ENCODE measurements around the gene DPAGT1.
"Not testable (repeated sequence)": the region's sequence is repeated elsewhere in the genome, so short reads cannot be mapped to it uniquely, and the experiment has no call there.

Gene DPAGT1

DNA sequence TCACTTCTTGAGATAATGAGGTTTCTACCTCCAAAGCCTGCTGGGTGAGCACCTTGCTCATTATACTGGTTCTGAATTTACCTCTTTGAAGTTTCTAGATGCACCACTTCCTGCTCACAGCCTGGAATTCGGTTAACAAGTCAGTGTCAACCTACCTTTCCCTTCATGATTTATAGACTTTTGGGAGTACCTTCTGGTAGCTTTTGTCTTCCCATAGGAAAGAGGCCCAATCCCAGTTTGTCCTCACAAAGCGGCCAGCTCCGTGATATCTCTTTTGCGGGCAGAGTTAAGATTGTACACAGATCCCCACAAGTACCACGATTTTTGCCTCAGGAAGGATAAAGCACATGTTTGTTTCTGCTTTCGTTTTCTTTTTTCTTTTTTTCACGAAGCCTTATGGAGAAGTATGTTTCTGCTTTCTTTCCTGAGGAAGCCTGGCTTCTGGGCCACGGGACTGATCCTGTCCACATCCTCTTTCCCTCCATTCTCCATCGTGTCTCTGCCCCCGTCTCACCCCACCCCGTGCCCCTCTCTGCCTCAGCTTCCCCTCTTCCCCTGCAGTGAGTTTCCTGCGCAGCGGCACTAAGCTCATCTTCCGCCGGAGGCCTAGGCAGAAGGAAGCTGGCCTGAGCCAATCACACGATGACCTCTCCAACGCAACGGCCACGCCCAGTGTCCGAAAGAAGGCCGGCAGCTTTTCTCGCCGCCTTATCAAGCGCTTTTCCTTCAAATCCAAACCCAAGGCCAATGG lies 14.0 kb upstream of the DPAGT1 start:
- DNase-seq = no peak

DNA sequence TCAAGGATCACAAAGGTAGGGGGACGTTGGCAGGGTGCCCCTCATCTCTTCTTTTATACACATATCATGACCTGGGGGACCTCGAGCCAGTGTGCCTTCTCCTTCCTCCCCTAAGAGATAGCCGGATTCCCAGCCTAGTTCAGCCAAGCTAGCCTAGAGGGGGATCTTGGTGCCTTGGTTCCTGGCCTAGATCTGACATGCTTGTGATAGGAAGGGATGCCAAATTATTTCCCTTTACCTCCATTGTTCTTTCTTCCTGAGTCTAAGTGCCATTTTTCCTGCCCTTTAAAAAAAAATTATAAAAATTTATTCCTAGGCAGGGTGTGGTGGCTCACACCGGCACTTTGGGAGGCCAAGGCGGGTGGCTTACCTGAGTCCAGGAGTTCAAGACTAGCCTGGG lies 12.7 kb upstream of the DPAGT1 start:
- no peak for DNase-seq

DNA sequence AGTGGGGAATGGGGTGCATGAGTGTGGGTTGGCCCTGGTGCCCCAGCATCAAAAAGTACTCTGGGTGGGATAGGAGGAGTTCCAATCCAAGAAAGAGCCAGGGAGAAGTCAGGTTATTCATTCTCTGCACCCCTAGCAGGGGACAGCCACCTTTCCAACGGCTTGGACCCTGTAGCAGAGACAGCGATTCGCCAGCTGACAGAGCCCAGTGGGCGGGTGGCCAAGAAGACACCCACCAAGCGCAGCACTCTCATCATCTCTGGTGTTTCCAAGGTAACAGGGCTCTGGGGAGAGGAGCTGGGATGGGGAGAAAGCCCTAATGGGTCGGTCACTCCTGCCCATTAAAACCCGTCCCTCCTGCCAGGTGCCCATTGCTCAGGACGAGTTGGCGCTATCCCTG lies 12.1 kb upstream of the DPAGT1 start:
- DNase-seq = no peak

DNA sequence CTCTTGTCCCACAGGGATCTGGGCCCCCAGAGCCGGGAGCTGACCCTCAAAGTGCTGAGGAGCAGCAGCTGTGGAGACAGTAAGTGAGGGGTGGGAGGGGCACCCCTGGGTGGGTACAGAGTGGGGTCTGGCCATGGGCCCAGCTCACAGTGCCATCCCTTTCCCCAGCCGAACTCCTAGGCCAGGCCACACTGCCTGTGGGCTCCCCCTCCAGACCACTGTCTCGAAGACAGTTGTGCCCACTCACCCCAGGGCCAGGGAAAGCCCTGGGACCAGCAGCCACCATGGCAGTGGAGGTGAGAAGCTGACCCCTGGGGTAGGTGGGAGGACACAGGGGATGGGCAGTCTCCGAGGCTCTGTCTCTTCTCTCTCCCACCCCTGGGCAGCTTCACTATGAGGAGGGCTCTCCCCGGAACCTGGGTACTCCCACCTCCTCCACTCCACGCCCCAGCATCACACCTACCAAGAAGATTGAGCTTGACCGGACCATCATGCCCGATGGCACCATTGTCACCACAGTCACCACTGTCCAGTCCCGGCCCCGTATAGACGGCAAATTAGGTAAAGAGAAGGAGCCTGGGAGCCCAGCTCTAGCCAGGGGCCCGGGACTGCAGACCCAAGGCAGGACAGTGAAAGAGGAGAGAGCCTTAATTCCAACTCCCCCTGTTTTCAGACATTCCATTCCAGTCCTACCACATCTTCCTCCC lies 10.8 kb upstream of the DPAGT1 start:
- DNase-seq = no peak

DNA sequence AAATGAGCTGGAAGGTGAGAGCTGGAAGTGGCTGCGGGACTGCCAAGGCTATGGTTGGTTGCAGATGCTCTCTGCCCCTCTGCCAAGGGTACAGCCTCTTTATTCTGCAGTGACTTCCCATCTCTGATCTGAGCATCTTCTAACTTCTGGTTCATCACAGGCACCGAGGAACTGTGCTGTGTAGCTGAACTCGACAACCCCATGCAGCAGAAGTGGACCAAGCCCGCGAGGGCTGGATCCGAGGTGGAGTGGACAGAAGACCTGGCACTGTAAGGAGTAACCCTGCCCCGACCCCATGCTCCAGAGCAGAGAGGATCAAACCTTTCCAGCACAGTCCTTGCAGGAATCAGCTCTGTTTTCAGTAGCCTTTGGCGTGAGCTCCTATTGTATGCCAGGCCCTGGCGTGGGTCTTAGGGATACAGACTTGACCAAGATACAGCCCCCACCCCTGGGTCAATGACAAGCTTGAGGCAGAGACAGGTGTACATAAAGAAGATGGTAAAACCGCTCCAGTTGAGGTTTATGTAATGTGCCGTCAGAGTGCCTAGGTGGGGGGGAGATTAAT lies 9.8 kb upstream of the DPAGT1 start:
- DNase-seq = no peak

DNA sequence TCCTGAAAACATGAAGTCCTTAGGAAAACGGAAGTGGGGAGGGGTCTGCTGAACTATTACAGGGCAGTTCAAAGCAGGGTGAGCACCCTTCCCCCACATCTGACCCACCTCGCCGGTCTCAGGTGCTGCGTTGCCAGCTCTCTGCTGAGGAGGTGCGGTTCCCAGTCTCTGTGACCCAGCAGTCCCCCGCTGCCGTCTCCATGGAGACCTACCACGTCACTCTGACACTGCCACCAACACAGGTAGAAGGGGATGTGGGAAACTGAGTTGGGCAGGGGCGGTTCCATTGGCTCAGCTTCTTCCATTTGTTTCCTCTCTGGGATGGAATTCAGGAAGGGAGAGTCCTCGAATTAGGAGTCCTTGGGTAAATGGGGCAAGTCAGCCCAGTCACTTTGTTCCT lies 8.8 kb upstream of the DPAGT1 start:
- no peak for DNase-seq

DNA sequence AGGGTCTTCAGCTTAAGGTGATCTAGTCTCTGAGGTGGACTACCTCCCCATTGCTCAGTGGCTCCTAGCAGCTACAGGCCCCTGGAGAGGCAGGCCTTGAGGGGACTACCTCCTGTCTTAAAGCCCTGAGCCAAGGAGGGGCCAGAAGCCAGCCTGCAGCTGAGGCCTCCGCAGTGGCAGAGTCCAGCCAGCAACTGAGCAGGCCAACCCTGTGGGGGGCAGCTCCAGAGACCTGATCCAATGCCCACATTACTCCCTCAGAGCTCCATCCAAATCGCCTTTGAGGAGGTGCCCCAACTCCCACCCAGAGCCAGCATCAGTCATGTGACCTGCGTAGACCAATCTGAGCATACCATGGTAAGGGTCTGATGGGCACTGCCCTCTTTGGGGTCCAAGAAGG lies 8.2 kb upstream of the DPAGT1 start:
- no peak for DNase-seq

DNA sequence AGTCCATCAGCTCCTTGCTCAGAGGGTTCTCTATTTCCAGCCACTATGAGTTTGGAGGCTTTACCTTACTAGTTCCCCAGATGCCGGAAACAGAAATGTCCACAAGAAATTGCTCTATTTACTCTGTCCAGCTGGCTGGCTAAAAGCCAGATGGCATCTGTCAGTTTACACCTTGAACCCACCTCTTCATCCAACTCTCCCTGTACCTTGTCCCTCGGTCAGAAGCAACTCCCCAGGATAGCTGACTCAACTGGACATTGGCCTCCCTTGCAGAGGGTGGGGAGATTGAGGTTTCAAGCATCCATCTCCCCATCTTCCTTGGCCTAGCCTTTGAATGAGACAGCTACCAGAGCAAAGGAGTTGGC lies 7.2 kb upstream of the DPAGT1 start:
- no peak for DNase-seq

DNA sequence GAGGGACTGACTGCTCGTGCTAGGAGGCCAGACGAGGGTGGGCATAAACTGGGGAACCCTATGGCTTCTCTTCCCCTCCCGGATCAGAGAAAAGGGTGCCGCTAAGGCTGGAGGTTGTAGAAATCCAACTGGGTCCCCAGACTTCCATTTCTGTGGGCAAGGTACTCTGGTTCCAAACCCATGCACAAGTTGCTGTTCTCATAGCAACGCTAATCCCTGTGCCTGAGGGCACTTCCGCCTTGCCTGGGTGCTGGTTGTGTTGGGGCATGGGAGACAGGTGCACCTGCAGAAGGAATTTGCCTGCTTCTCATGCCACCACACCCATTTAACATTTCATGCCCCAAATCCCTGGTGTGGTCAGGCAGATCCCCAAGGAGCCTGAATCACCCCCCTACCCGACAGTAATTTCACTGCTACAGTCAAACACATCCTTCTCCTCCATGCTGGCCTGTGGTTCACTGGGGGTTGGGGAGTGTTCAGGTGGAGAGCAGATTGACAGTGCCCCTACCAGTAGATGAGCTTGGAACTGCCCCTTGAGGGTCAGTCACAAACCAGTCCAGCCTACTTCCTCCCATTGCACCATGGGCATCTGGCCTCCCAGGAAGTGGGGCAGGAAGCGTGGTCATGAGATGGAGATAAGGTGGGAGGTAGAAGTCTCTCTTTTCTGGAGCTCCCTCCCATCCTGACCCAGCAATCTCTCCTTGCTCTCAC lies 6.6 kb upstream of the DPAGT1 start:
- no peak for DNase-seq

DNA sequence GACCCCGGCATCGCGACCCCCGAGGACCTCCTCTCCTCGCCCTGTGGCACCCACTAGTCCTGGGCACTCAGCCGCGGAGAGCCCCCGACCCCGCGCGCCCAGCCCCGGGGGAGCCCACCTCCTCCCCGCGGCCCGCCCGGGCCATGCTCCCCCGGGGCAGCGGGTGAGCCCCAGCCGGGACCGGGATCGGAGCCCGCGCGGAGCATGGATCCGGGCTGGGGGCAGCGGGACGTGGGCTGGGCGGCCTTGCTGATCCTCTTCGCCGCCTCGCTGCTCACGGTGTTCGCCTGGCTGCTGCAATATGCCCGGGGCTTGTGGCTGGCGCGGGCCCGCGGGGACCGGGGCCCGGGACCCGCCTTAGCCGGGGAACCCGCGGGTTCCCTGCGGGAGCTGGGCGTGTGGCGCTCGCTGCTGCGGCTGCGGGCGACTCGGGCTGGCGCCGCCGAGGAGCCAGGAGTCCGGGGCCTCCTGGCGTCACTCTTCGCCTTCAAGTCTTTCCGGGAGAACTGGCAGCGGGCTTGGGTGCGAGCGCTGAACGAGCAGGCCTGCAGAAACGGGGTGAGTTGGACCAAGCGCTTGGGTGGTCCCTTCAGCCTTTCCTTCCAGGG lies 6.0 kb upstream of the DPAGT1 start:
- DNase-seq = no peak

DNA sequence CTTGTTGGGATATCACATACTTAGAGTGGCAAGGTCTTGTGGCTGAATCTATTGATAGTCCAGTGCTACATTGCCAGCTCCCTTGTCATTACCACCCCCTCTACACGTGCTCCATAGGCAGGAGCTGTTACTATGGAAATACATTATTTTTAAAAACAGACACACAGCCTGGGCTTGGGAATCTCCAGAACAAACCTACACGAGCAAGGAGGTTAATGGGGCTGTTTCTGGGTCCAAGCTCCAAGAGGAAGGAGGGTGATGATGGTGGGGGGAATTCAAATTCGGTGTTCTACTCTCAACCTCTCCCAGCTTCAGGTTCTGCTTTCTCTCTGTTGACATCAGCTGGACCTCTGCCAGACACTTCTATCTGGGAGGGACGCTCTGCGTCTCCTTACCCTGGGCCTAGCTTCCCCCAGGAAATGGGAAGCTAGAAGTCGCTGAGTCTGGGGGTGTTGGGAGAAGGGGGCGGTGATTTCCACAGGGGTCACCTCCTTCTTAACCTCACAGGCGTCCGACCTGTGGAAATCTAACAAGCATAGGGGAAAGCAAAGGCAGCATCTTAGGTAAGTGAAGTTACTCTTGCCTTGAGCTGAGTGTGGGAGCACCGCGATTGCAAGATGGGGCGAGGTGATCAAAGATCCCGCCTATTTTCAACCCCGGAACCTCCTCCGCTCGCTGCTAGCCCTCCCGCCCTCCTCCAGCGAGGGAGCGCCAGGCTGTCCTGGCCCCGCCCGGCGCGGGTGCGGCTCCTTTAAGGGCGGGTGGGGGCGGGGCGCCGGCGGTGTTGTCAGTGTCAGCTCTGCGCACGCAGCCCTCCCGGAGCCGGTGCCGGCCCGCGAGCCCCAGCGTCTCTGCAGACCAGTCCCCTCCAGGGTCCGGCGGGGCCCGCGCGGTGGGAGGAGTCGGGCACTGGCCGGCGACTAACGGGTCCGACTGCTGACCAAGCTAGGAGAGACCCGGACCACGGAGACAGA lies 5.2 kb upstream of the DPAGT1 start, which contains the start of gene C2CD2L:
C2CD2L (plus strand) TSS at position 781 of the 974 bp plus-strand sequence. CDS start 398 bp downstream, outside the sequence.
- peak; percentile 69 for DNase-seq

DNA sequence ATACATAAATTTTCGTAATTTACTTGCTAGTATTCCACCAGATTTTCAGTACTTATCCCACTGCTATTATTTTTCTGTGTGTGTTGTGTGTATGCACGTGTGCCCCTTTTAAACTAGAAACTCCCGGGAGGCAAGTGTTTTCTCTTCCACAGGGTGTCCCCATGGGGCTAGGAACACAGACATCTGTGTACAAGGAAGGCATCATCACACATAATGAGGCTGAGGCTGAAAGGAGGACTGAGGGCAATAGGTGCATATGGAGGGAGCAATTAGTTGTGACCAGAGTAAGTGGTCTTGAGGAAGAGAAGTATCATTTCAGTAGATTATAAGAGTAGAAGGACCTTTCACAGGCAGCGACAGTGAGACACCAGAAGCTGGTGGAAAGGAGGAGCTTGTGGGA lies 2.1 kb upstream of the DPAGT1 start:
- no peak for DNase-seq

DNA sequence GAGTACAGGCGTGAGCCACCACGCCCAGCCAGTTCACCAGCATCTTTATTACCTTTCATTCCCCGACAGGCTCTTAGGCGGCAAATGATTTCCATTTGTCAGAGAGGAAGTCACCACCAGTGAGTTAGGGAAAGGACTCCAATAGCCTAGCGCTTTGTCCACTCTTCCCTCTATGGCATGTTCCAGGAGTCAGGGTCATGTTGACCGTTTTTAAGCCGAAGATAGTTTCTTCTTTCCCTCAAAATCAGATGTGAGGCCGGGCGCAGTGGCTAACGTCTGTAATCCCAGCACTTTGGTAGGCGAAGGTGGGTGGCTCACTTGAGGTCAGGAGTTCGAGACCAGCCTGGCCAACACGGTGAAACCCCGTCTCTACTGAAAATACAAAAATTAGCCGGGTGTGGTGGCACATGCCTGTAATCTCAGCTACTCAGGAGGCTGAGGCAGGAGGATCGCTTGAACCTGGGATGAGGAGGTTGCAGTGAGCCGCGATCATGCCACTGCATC lies 1.6 kb upstream of the DPAGT1 start:
- DNase-seq = not testable (repeated sequence)

DNA sequence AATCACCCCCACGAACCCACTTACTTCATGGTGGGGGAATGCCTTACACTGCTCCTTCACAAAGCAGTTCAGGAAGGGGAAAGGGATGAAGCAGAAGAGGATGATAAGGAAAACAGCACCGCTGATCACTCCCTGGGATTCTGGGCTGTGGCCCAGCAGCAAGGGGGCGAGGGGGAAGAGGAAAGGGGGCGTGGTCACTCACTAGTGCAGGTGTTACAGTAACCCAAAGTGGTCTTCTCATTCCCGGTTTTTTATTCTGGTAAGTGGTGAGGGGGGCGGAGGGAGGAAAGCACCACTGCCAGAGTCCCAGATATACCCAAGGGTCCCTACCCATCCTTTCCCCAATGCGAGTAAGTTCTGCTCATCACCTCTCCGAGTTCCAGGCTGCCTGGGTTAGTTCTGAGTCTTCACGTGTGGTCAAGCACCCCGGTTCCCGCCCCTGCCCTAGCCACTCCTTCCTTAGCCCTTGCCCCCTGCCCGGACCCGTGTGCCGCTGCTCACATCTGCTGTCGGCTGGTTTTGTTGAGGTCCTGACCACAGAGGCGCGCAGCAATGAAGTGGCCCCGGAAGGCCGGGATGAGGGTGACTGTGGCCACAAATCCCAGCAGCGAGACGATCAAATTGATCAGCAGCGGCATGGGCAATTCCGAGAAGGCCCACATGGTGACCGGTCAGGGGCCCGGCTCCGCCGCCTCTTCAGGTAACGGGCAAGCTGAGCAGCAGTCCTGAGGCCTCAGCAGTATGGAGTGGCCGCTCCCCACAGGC lies 477 bp downstream of the DPAGT1 start:
- DNase-seq = no peak

DNA sequence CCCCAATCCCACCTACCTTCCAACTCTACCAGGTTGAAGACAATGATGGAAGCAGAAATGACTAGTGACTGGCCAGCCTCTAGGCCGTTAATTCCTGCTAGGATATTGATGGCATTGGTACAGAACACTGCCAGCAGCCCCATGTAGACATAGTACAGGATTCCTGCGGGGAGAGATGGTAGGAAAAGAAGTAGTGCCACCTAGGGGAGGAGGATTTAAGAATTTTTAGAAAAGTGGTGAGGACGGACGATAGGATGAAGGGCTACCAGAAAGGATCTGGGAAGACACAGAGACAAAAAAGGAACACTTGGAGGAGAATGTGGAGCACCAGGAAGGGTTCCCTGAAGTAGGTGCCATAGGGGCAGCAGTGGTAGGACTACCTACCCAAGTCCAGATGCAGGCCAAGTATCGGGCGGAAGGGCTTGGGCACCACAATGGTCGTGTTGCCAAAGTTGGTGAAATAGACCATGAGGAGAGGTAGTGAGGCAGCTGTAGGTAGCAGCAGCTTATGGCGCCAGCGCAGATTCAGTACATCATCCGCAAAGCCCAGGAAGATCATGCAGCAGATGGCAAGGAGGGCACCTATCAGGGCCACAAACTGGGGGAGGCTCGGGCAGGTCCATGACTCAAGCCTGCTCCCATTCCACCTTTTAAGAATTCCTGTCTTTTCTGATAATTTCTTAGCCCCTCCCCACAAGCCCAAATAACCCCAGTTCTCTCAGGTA lies 1.2 kb downstream of the DPAGT1 start:
- peak; percentile 32 for DNase-seq

DNA sequence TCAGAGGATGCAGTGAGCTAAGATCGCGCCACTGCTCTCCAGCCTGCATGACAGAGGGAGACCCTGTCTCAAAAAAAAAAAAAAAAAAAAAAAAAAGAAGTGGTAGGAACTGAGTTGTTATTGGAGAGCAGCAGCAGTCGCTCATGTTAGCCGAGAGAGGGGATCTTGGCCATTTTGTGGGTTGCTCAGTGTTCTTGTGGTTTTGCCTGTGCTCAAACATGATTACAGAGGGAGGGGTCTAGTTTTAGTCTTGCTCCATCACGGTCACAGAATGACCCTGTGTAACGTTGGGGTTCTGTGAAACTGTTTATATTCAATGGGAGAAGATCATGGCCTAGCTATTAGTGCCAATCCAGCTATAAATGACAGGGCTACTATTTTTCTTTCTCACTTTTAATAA lies 1.9 kb downstream of the DPAGT1 start:
- no peak for DNase-seq

DNA sequence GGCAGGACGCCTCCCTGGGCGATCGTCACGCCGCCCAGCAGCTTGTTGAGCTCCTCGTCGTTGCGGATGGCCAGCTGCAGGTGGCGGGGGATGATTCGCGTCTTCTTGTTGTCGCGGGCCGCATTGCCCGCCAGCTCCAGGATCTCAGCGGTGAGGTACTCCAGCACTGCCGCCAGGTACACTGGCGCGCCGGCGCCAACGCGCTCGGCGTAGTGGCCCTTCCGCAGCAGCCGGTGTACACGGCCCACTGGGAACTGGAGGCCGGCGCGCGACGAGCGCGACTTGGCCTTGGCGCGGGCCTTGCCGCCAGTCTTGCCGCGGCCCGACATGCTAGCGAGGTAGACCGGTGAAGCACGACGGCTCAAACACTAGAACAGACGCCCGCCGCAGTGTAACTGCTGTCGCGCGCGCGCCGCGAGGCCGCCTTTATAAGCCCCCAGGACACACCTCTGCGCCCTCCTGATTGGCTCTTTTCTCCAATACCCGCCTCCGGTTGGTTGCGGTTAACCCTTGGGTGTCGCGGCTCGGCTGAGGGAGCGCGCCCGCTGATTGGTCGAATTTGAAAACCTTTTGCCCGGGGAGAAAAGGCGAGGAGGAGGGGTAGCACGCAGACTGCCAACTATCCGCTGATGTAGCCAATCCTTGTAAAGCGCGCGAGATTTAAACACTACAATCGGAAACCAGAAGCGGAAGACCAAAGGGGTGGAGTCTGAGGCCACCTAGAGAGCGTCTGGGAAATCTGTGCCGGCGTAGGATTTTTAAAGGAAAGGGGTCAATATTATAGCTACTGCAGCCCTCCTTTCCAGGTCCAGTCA lies 6.4 kb downstream of the DPAGT1 start:
- peak; percentile 94 for DNase-seq

DNA sequence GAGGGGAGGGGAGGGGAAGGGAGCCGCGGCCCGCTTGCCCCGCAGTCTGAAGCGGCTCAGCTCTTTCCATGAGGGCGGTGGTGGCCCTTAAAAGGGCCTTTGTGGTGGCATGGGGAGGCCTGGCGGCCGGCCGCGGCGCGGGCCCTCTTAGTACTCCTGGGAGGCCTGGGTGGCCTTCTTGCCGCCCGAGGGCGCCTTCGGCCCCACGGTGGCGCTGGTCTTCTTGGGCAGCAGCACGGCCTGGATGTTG lies 6.9 kb downstream of the DPAGT1 start:
- no peak for DNase-seq

DNA sequence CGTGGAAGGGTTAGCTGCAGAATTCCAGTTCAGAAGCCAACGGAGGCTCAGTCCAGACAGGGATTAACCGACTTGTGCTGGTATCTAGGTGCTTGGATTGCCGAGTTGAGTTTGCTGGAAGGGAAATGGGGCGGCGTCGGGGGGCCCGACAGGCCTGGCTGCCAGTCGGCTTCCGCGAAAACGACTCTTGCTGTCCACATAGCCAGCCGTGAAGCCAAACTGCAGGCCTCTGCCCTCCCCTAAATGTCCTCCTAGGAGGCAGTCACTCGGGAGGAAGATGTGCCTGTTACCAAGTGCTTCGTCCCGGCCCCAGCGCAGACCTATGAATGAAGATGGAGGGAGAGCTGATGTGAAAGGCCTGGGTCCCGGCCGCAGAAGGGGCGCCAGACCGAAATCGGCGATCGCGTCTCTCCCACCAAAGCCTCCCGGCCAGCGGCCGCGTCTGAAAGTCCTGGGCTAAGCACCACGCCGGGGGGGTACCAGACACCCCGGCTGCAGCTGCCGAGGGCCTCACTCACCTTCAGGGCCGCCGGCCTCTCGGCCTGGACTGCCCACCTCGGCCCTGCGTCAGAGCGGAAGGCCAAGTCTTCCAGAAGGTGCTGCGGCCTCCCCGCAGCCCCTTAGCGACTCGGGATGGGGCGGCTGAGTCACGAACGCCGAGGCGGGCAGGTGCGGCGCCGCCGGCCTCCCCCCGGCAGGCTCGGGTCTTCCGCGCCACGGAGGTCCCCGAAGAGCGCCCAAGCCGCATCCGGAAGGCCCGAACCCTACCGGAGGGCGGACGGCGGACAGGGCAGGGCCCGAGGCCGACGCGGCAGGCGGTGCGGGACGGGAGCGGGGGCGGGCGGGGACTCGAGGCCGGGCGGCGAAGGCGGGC lies 7.5 kb downstream of the DPAGT1 start:
- DNase-seq = no peak

Data from NCI-H748 treated with DMSO at 0.1 percent for 48 hours (cell line).